HCT116 (cell line): ENCODE data around the gene BAZ1B. TPM values are rescaled to one million over a fixed set of nuclear protein-coding genes. Genes with fewer than 3 reads are reported as not detected.

Experiments used
- ATAC-seq: fragments of 200-7000 bp; cut with Tn5 transposase; 2 replicates; pipeline ENCODE4 v1.9.1; 2020; ENCODE audit warnings: mild to moderate bottlenecking, moderate library complexity
- BruUV-seq: library from RNA; stranded (reverse); fragments of 400-500 nt; replicated peaks from 2 replicates; lab custom pipeline; 2021; lab: Mats Ljungman, UMichigan
- CTCF ChIA-PET: fragments of 300-600 bp; sonication (Branson Sonifier 250); formaldehyde crosslinking; loops from one replicate; lab custom pipeline; 2021; ENCODE audit warnings: antibody characterized with exemption; lab: Charles Lee
- POLR2A ChIA-PET: fragments of 300-600, 350-600 bp; sonication (Branson Sonifier 250); formaldehyde crosslinking; loops from one replicate; lab custom pipeline; 2021; ENCODE audit warnings: antibody characterized with exemption; lab: Charles Lee
- RAD21 ChIA-PET, 2 experiments: fragments of 300-600 bp; sonication (Branson Sonifier 250); formaldehyde crosslinking; loops; one replicate each; lab custom pipeline; 2023; ENCODE audit warnings: low total read pairs in 2 of 2; ENCODE audit not compliant: uncharacterized antibody in 2 of 2, unreplicated experiment in 2 of 2, low non-redundant PET in 1 of 2; lab: Charles Lee
- DNase-seq: peaks from one replicate; pipeline ENCODE4 v3.0.0-alpha.2; 2010; ENCODE audit warnings: low read depth, low spot score
- H2AFZ ChIP-seq: fragments of 200-600 bp; shearing (Covaris generic), sonication (generic); 2 replicates; pipeline ENCODE4 v1.6.1; 2017; ENCODE audit warnings: low read depth, mixed run types, mixed read lengths, antibody characterized with exemption, low read length; ENCODE audit not compliant: poor library complexity, severe bottlenecking
- H3K27ac ChIP-seq: 2 replicates; pipeline ENCODE4 v1.5.1; 2012; ENCODE audit warnings: low read depth, low read length
- H3K27me3 ChIP-seq: fragments of 200-600 bp; sonication (generic); 2 replicates; pipeline ENCODE4 v1.6.1; 2016; ENCODE audit warnings: mixed run types, low read length, mixed read lengths; ENCODE audit not compliant: insufficient read depth
- H3K36me3 ChIP-seq, 2 experiments: fragments of 200-500 bp in 1 of 2; fragments of 200-600 bp in 1 of 2; sonication (Bioruptor generic) in 1 of 2; sonication (generic) in 1 of 2; 2 replicates each; pipeline versions ENCODE4 v1.5.1 to v1.6.1; 2014 to 2016; ENCODE audit warnings: low read length in 2 of 2, inconsistent platforms in 1 of 2, mixed read lengths in 1 of 2, mixed run types in 1 of 2; ENCODE audit not compliant: insufficient read depth in 2 of 2, control insufficient read depth in 1 of 2
- H3K4me1 ChIP-seq, 2 experiments: fragments of 200-600 bp in 1 of 2; sonication (generic) in 1 of 2; 2 replicates each; pipeline versions ENCODE4 v1.5.1 to v1.6.1; 2012 to 2017; ENCODE audit warnings: low read length in 2 of 2, inconsistent platforms in 1 of 2, mild to moderate bottlenecking in 1 of 2, mixed read lengths in 1 of 2, mixed run types in 1 of 2, moderate library complexity in 1 of 2; ENCODE audit not compliant: insufficient read depth in 2 of 2, control insufficient read depth in 1 of 2
- H3K4me2 ChIP-seq: fragments of 200-600 bp; sonication (generic); 2 replicates; pipeline ENCODE4 v1.6.1; 2017; ENCODE audit warnings: mixed run types, low read length, mixed read lengths
- H3K4me3 ChIP-seq, 2 experiments: fragments of 200-600 bp in 1 of 2; sonication (generic) in 1 of 2; replicated peaks in 1 of 2; 2 replicates each; pipeline ENCODE4 v1.5.1; 2011 to 2016; ENCODE audit warnings: low read length in 2 of 2, control low read depth in 1 of 2, low read depth in 1 of 2, mild to moderate bottlenecking in 1 of 2, mixed read lengths in 1 of 2, mixed run types in 1 of 2
- H3K79me2 ChIP-seq: fragments of 200-600 bp; sonication (generic); 2 replicates; pipeline ENCODE4 v1.6.1; 2017; ENCODE audit warnings: mild to moderate bottlenecking, mixed run types, low read length, moderate library complexity, mixed read lengths; ENCODE audit not compliant: insufficient read depth
- H3K9ac ChIP-seq: fragments of 200-600 bp; sonication (generic); 2 replicates; pipeline ENCODE4 v1.6.1; 2016; ENCODE audit warnings: low read length, mixed read lengths
- H3K9me2 ChIP-seq: fragments of 200-600 bp; sonication (generic), shearing (Covaris generic); 2 replicates; pipeline ENCODE4 v1.6.1; 2017; ENCODE audit warnings: mixed run types, mild to moderate bottlenecking, moderate library complexity; ENCODE audit not compliant: insufficient read depth
- H3K9me3 ChIP-seq, 2 experiments: fragments of 200-500 bp in 1 of 2; fragments of 200-600 bp in 1 of 2; sonication (Bioruptor generic) in 1 of 2; sonication (generic) in 1 of 2; 2 replicates each; pipeline ENCODE4 v1.6.1; 2014 to 2017; ENCODE audit warnings: low read length in 2 of 2, mixed read lengths in 2 of 2, inconsistent platforms in 1 of 2, low read depth in 1 of 2, mild to moderate bottlenecking in 1 of 2, mixed run types in 1 of 2, moderate library complexity in 1 of 2; ENCODE audit not compliant: control insufficient read depth in 1 of 2, insufficient read depth in 1 of 2
- H4K20me1 ChIP-seq: fragments of 200-600 bp; sonication (generic), shearing (Covaris generic); 2 replicates; pipeline ENCODE4 v1.6.1; 2017; ENCODE audit warnings: mixed run types, mild to moderate bottlenecking, moderate library complexity; ENCODE audit not compliant: insufficient read depth
- EZH2 ChIP-seq: fragments of 200-600 bp; sonication (generic); IDR thresholded peaks from 2 replicates; pipeline ENCODE4 v1.6.1; 2017; ENCODE audit warnings: antibody characterized with exemption, mixed run types
- RAD21 ChIP-seq: IDR thresholded peaks from 2 replicates; pipeline ENCODE4 v1.6.1; 2012; ENCODE audit warnings: low read depth, mild to moderate bottlenecking
- SIN3A ChIP-seq: IDR thresholded peaks from 2 replicates; pipeline ENCODE4 v1.6.1; 2012; ENCODE audit warnings: low read depth
- YY1 ChIP-seq: IDR thresholded peaks from 2 replicates; pipeline ENCODE4 v1.6.1; 2011; ENCODE audit warnings: low read length, low read depth, moderate library complexity, mild to moderate bottlenecking; ENCODE audit not compliant: insufficient replicate concordance; ENCODE audit errors: extremely low read depth
- ZNF274 ChIP-seq: fragments of 200-500 bp; sonication (Bioruptor generic); IDR thresholded peaks from 2 replicates; pipeline ENCODE4 v1.6.1; 2014; ENCODE audit warnings: mild to moderate bottlenecking, low read depth, low read length, inconsistent platforms
- intact Hi-C: fragments of 100-400 bp; cut with micrococcal nuclease; formaldehyde crosslinking; loops from 2 replicates; pipeline ENCODE4 v1.10.0; 2022
- total RNA-seq: library from RNA; stranded (reverse); gene quantifications from one replicate; pipeline ENCODE4 v1.2.1, GENCODE V29; 2021; ENCODE audit not compliant: unreplicated experiment
- TF ChIP-seq, protein P1 (sequence below): IDR thresholded peaks from 2 replicates; pipeline ENCODE4 v1.6.1; 2012; ENCODE audit warnings: low read depth
- TF ChIP-seq, protein P2 (sequence below): IDR thresholded peaks from 2 replicates; pipeline ENCODE4 v1.6.1; 2012

Gene BAZ1B
- total RNA-seq, 1 experiment from 2014 or later: 81.1 TPM

DNA sequence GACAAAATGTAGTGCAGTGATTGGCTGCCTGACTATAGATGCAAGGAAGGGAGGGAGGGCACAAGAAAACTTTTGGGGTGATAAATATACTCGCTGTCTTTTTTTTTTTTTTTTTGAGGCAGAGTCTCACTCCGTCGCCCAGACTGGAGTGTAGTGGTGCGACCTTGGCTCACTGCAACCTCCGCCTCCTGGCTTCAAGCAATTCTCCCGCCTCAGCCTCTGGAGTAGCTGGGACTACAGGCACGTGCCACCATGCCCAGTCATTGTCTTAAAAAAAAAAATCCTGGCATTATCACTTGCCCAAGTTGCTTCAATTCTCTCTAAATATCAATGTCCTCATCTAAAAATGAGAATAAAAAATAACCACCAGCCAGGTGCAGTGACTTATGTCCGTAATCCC, 96.1 kb downstream of the BAZ1B start (continued):
- TF ChIP-seq, protein P1, sequence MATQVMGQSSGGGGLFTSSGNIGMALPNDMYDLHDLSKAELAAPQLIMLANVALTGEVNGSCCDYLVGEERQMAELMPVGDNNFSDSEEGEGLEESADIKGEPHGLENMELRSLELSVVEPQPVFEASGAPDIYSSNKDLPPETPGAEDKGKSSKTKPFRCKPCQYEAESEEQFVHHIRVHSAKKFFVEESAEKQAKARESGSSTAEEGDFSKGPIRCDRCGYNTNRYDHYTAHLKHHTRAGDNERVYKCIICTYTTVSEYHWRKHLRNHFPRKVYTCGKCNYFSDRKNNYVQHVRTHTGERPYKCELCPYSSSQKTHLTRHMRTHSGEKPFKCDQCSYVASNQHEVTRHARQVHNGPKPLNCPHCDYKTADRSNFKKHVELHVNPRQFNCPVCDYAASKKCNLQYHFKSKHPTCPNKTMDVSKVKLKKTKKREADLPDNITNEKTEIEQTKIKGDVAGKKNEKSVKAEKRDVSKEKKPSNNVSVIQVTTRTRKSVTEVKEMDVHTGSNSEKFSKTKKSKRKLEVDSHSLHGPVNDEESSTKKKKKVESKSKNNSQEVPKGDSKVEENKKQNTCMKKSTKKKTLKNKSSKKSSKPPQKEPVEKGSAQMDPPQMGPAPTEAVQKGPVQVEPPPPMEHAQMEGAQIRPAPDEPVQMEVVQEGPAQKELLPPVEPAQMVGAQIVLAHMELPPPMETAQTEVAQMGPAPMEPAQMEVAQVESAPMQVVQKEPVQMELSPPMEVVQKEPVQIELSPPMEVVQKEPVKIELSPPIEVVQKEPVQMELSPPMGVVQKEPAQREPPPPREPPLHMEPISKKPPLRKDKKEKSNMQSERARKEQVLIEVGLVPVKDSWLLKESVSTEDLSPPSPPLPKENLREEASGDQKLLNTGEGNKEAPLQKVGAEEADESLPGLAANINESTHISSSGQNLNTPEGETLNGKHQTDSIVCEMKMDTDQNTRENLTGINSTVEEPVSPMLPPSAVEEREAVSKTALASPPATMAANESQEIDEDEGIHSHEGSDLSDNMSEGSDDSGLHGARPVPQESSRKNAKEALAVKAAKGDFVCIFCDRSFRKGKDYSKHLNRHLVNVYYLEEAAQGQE: no peak
- TF ChIP-seq EZH2: no peak

DNA sequence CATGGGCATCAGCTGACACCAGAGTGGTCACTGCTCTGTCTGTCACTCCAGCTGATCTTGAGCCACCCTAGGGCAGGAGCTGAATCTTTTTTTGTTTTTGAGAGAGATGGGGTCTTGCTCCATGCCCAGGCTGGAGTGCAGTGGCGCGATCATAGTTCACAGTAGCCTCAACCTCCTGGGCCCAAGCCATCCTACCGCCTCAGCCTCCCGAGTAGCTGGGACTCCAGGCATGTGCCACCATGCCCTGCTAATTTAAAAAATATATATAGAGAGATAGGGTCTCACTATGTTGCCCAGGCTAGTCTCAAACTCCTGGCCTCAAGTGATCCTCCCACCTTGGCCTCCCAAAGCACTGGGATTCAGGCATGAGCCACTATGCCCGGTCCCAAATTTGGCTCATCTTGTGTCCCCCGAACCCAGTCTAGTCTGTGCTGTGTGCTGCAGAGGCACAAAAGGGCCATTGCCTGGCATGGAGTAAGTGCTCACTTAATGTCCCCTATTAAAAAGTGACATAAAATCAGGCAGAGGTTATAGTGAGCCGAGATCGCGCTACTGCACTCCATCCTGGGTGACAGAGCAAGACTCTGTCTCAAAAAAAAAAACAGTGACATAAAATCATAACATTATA, 96.6 kb downstream of the BAZ1B start:
- no peaks in the 10 kb centered on the region for H4K20me1 ChIP-seq
- no TSS peak for BruUV-seq
- ATAC-seq (no peak), DNase-seq (no peak)
- H3K4me3 ChIP-seq: no peak overlapping the region
- no peak overlapping the region for H3K27ac ChIP-seq
- TF ChIP-seq ZNF274 (no peak), YY1 (no peak), SIN3A (no peak), RAD21 (no peak)
- TF ChIP-seq, protein P2, sequence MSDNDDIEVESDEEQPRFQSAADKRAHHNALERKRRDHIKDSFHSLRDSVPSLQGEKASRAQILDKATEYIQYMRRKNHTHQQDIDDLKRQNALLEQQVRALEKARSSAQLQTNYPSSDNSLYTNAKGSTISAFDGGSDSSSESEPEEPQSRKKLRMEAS: no peak
- TF ChIP-seq, protein P1: no peak
- H3K4me1 ChIP-seq: peaks cover 2 to 8% of the 10 kb centered on the region in 2 experiments; a peak in 3 of 4 replicates
- H3K79me2 ChIP-seq: no peaks in the 10 kb centered on the region
- no peak overlapping the region for H3K4me2 ChIP-seq
- ChIA-PET CTCF (no interaction called here), POLR2A (no interaction called here), RAD21 (no interaction called here)
- intact Hi-C loops: no loop called here
- H3K27me3 ChIP-seq: no peaks in the 10 kb centered on the region
- no peaks in the 10 kb centered on the region for H3K9me3 ChIP-seq
- H2AFZ ChIP-seq: no peak overlapping the region
- H3K36me3 ChIP-seq: no peaks in the 10 kb centered on the region
- no peaks in the 10 kb centered on the region for H3K9me2 ChIP-seq
- H3K9ac ChIP-seq: no peak overlapping the region
